Left lung (tissue), 10 donors: ENCODE measurements around the gene SINHCAF. TPM values are rescaled to one million over a fixed set of nuclear protein-coding genes. Genes with fewer than 3 reads are reported as not detected.

ENCODE experiments used
- ATAC-seq: fragments of 200-7000 bp; cut with Tn5 transposase; one replicate; pipeline ENCODE4 v1.9.1; 2020; ENCODE audit warnings: moderate library complexity
- DNase-seq, 4 donors: peaks; one replicate each; pipeline ENCODE4 v3.0.0-alpha.2; 2013 to 2020
- H3K27ac ChIP-seq, 2 donors: fragments of 200-600 bp; sonication (generic) in 1 of 2; one replicate each; pipeline versions ENCODE4 v1.5.0 to v1.8.0; 2020 to 2021
- H3K27me3 ChIP-seq, 2 donors: fragments of 200-600 bp; sonication (generic) in 1 of 2; one replicate each; pipeline versions ENCODE4 v1.5.0 to v1.8.0; 2020 to 2021
- H3K36me3 ChIP-seq, 2 donors: fragments of 200-600 bp; sonication (generic) in 1 of 2; one replicate each; pipeline versions ENCODE4 v1.5.0 to v1.8.0; 2020 to 2021
- H3K4me1 ChIP-seq, 2 donors: fragments of 200-600 bp; one replicate each; pipeline ENCODE4 v1.8.0; 2021
- H3K4me3 ChIP-seq, 2 donors: fragments of 200-600 bp; sonication (generic) in 1 of 2; one replicate each; pipeline versions ENCODE4 v1.5.0 to v1.8.0; 2020 to 2021; ENCODE audit warnings: mild to moderate bottlenecking in 1 of 2
- H3K9me3 ChIP-seq, 2 donors: fragments of 200-600 bp; sonication (generic) in 1 of 2; one replicate each; pipeline versions ENCODE4 v1.5.0 to v1.8.0; 2020 to 2021
- intact Hi-C, 2 donors: fragments of 100-400 bp; cut with DNase I; formaldehyde crosslinking; loops; one replicate each; pipeline versions ENCODE4 v1.11.2 to v1.14.2; 2022
- polyA plus RNA-seq, 6 donors: library from polyadenylated mRNA; unstranded; fragments of 120-200 nt; gene quantifications; one replicate each; pipeline ENCODE4 v1.2.1, GENCODE V29; 2013; ENCODE audit not compliant: insufficient read length in 6 of 6
- total RNA-seq, 2 donors: library from RNA; stranded (reverse); fragmentation: NEBNext Ultra II Directional; extraction: Animal tissue kit (Norgen Biotek cat#: 25700); gene quantifications; one replicate each; pipeline ENCODE4 v1.2.1, GENCODE V29; 2021
- TF ChIP-seq, protein P1 (sequence below), 2 donors: fragments of 200-600 bp; sonication (generic) in 1 of 2; IDR thresholded peaks; one replicate each; pipeline versions ENCODE4 v1.5.0 to v1.8.0; 2021; ENCODE audit warnings: antibody characterized with exemption in 2 of 2
- donor health status: DM: no; HTN: yes; CAD: no.
- donor health status: DM: no; HTN: no; CAD: no.

Gene SINHCAF
- total and polyA plus RNA-seq, 8 donors = 37.9 to 138 (median 119) TPM

DNA sequence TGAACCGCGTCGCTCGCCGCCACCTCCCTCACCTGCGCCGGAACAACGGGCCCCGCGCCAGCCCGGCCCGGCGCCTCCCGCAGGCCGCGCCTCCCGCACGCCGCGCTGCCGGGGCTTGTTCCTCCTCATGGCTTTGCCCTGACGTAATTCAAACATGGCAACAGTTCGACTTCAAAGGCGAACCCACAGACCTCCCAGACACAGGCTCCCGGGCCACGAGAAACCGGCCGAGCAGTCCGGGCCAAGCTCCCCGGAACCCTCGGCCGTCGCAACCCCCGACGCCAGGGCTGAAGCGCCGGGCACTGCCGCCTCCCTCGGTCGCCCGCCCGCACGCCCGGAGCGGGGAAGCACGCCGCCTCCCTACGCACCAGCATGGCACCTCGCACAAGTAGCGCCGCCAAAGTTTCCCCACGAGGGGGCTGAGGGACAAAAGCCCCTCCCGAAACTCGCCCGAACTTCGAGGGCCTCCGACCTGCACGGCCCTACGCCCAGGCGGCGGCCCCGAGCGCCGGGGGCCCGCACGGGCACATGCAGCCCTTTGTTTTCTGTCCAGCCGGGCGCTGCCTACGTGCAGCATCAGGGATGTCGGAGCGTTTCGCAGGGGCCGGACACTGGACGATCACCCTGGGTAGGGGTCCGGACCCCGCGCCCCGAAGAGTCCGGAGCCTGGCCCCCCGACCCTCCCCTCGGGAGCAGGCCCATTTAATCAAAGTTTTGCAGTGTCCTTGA, 1.7 kb downstream of the SINHCAF start:
- TF ChIP-seq, protein P1, sequence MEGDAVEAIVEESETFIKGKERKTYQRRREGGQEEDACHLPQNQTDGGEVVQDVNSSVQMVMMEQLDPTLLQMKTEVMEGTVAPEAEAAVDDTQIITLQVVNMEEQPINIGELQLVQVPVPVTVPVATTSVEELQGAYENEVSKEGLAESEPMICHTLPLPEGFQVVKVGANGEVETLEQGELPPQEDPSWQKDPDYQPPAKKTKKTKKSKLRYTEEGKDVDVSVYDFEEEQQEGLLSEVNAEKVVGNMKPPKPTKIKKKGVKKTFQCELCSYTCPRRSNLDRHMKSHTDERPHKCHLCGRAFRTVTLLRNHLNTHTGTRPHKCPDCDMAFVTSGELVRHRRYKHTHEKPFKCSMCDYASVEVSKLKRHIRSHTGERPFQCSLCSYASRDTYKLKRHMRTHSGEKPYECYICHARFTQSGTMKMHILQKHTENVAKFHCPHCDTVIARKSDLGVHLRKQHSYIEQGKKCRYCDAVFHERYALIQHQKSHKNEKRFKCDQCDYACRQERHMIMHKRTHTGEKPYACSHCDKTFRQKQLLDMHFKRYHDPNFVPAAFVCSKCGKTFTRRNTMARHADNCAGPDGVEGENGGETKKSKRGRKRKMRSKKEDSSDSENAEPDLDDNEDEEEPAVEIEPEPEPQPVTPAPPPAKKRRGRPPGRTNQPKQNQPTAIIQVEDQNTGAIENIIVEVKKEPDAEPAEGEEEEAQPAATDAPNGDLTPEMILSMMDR (IDR thresholded peaks at IDR 0.05) = peak in 1 of 2 donors; percentile 9
- DNase-seq (peak; percentile 75 to 94 (median 79)), ATAC-seq (peak; percentile 54)
- H3K27ac ChIP-seq = peak overlapping the region; percentile 93 to 94
- no peaks in the 10 kb centered on the region for H3K27me3 ChIP-seq
- H3K4me1 ChIP-seq = peaks cover 0 to 40% of the 10 kb centered on the region in 2 donors
- no peaks in the 10 kb centered on the region for H3K36me3 ChIP-seq
- H3K4me3 ChIP-seq = peak overlapping the region; percentile 79 to 91
- intact Hi-C loops = no loop called here
- H3K9me3 ChIP-seq = no peaks in the 10 kb centered on the region

- Histone ChIP-seq H3K27me3 (no peaks in the 10 kb centered on the region), H3K9me3 (no peaks in the 10 kb centered on the region), H3K27ac (peak overlapping the region; percentile 93 to 94), H3K36me3 (no peaks in the 10 kb centered on the region), H3K4me3 (peak overlapping the region; percentile 79 to 91), H3K4me1 (peaks cover 0 to 48% of the 10 kb centered on the region in 2 donors)
- peak in 2 of 4 donors; percentile 57 to 88 for DNase-seq
- ATAC-seq = peak; percentile 0
- TF ChIP-seq, protein P1 (IDR thresholded peaks at IDR 0.05) = no peak
- intact Hi-C loops = no loop called here
Observed at GRCh38 chr12:31323391-31324115, 2.4 kb downstream of the SINHCAF start.

DNA sequence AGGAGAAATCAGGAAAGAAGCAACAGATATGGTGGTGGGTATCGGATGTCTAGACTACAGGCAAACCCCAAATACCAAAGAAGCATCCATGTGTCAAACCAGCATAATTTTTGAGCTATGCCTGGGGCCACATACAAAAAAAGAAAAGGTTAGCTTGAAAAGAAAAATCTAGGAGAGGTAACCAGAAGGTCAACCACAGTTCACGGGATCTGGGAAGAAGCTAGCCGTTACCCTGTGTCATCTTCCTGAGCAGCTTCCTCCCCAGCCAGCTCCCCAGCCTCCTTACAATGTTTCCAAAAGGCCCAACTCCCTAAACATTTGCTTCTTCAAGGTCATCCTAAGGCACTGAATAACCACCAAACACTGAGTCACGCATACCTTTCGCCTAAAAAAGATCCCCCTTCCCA, 3.1 kb downstream of the SINHCAF start:
- H3K27ac ChIP-seq = peak overlapping the region; percentile 93 to 94
- peak overlapping the region; percentile 79 to 91 for H3K4me3 ChIP-seq
- intact Hi-C loops = no loop called here
- DNase-seq (no peak), ATAC-seq (no peak)
- peaks cover 0 to 55% of the 10 kb centered on the region in 2 donors for H3K4me1 ChIP-seq
- no peaks in the 10 kb centered on the region for H3K9me3 ChIP-seq
- no peaks in the 10 kb centered on the region for H3K36me3 ChIP-seq
- TF ChIP-seq, protein P1 (IDR thresholded peaks at IDR 0.05) = no peak
- H3K27me3 ChIP-seq = no peaks in the 10 kb centered on the region

DNA sequence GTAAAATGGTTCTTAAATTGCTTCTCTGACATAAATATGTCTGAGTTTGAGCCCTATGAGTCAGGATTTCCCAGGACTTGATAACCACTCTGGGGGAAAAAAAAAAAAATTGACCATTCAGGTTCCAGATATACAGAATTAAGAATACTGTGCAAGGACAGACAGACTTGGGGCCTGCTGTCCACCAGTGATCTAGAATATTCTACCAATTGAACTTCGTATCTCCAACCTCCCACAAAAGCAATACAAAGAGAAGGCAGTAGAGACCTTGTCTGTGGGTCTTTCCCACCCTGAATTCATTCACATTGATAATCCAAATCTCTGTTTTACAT, 4.1 kb downstream of the SINHCAF start:
- DNase-seq = no peak
- intact Hi-C loops = no loop called here
- H3K27me3 ChIP-seq = no peaks in the 10 kb centered on the region
- H3K27ac ChIP-seq = no peak overlapping the region
- H3K9me3 ChIP-seq = no peaks in the 10 kb centered on the region
- TF ChIP-seq, protein P1 (IDR thresholded peaks at IDR 0.05) = no peak
- H3K4me1 ChIP-seq = peaks cover 0 to 63% of the 10 kb centered on the region in 2 donors
- H3K36me3 ChIP-seq = no peaks in the 10 kb centered on the region
- H3K4me3 ChIP-seq = no peak overlapping the region
- no peak for ATAC-seq

DNA sequence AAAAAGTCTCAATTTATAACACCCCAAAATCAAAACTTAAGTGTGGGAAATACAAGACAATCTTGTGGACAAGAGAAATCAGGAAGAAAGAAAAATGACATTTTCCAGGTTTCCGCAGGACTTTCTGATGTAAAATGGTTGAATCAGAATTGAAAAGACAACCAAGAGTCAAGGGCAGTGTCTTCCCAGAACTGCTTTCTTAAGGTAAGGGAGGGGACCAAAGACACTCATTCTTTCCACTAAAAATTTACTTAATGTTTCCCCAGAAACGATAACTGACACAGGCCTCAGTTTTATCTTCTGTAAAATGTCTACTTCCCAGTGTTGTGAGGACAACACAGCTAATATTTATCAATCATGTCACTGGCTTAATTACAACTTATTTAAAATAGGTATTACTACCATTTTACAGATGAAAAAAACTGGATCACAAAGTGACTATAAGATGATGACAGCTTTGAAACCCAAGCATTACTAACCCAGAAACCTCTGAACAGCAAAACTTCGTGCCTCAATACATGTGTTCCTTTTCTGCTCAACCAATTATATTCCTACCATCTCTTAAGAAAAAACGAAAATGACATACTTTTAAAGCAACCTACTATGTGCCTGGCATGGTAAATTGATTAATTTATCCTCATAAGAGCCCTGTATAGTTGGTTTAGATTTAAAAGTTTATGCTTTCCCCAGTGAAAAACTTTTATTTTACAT, 4.6 kb downstream of the SINHCAF start:
- Histone ChIP-seq H3K9me3 (no peaks in the 10 kb centered on the region), H3K27ac (no peak overlapping the region), H3K27me3 (no peaks in the 10 kb centered on the region), H3K4me3 (no peak overlapping the region), H3K36me3 (no peaks in the 10 kb centered on the region), H3K4me1 (peaks cover 0 to 63% of the 10 kb centered on the region in 2 donors)
- intact Hi-C loops = no loop called here
- TF ChIP-seq, protein P1 (IDR thresholded peaks at IDR 0.05) = no peak
- ATAC-seq = no peak
- DNase-seq = no peak
